H1 (cell line): Measurements from ENCODE around the gene NBPF3. TPM values are rescaled to one million over a fixed set of nuclear protein-coding genes. Genes with fewer than 3 reads are reported as not detected.

Experiments used
- ATF2 ChIP-seq: IDR thresholded peaks from 2 replicates; pipeline ENCODE4 v1.6.1; 2012; ENCODE audit warnings: low read length, inconsistent platforms
- BRCA1 ChIP-seq: IDR thresholded peaks from 2 replicates; pipeline ENCODE4 v1.6.1; 2012; ENCODE audit warnings: low read depth, low read length, improper control_type of control experiment
- CHD7 ChIP-seq: fragments of 300-600 bp; sonication (generic); IDR thresholded peaks from 2 replicates; pipeline ENCODE4 v1.7.1; 2012; ENCODE audit warnings: low read length, moderate library complexity, mild to moderate bottlenecking, inconsistent platforms; ENCODE audit not compliant: insufficient replicate concordance
- CTBP2 ChIP-seq: IDR thresholded peaks from 2 replicates; pipeline ENCODE4 v1.7.0; 2011; ENCODE audit warnings: borderline replicate concordance, mild to moderate bottlenecking, moderate library complexity, mixed read lengths, low read length; ENCODE audit not compliant: insufficient read depth, insufficient read length
- E2F6 ChIP-seq: IDR thresholded peaks from 2 replicates; pipeline ENCODE4 v1.6.1; 2012; ENCODE audit warnings: inconsistent platforms
- TEAD4 ChIP-seq: IDR thresholded peaks from 2 replicates; pipeline ENCODE4 v1.6.1; 2012; ENCODE audit warnings: low read depth, low read length, inconsistent platforms, mixed read lengths
- polyA plus RNA-seq, 7 experiments: library from polyadenylated mRNA; depleted of rRNA in 3 of 7; stranded (reverse) in 5 of 7; unstranded in 2 of 7; fragments of >200 nt in 5 of 7; fragments of 200-250 nt in 2 of 7; gene quantifications; 1 replicate in 5 of 7; 2 replicates in 1 of 7; 4 replicates in 1 of 7; pipeline versions ENCODE4 v1.2.1 to v1.2.3, GENCODE V29; 2011 to 2013; ENCODE audit warnings: missing spikeins in 2 of 7, mixed read lengths in 2 of 7
- total RNA-seq: library from RNA; stranded (reverse); fragmentation: NEBNext Ultra II Directional; extraction: Animal tissue kit (Norgen Biotek cat#: 25700); gene quantifications from 2 replicates; pipeline ENCODE4 v1.2.1, GENCODE V29; 2021

Gene NBPF3
- total and polyA plus RNA-seq, 2 of the 8 experiments (the other 6 are each of a cell fraction or from before 2014, with no cell fraction given): 3.8 to 4.3 TPM

- no peak for TF ChIP-seq CHD7
- TF ChIP-seq BRCA1: no peak
- TF ChIP-seq ATF2: no peak
- no peak for TF ChIP-seq CTBP2
- peak; percentile 19; the same call in 1 of the 2 replicates for TF ChIP-seq E2F6
- TF ChIP-seq TEAD4: no peak
Measured at GRCh38 chr1:21439721-21440629, at the start of gene NBPF3 (continued).
